A549 (cell line): ENCODE data around the gene BICC1. TPM values are rescaled to one million over a fixed set of nuclear protein-coding genes. Genes with fewer than 3 reads are reported as not detected.

Experiments used
- ATAC-seq, 2 experiments: fragments of 200-7000 bp in 1 of 2; fragments of >200 bp in 1 of 2; cut with Nextera tagmentation in 1 of 2; cut with Tn5 transposase in 1 of 2; 3 replicates each; pipeline versions ENCODE4 v1.8.0 to v1.9.1; 2018 to 2020; ENCODE audit warnings: mild to moderate bottlenecking in 1 of 2, moderate library complexity in 1 of 2
- CTCF ChIA-PET: fragments of 300-600 bp; sonication (Branson Sonifier 250); formaldehyde crosslinking; extraction: SDS; loops from one replicate; lab custom pipeline; 2021; ENCODE audit warnings: antibody characterized with exemption, inconsistent platforms; lab: Yijun Ruan, JAX
- POLR2A ChIA-PET: fragments of 350-600 bp; formaldehyde crosslinking; extraction: SDS; loops from one replicate; lab custom pipeline; 2021; ENCODE audit warnings: antibody characterized with exemption, inconsistent platforms; lab: Yijun Ruan, JAX
- DNase-seq, 2 experiments: peaks; one replicate each; pipeline versions ENCODE4 v3.0.0 to v3.0.0-alpha.2; 2011 to 2016; ENCODE audit warnings: low read depth in 1 of 2, low spot score in 1 of 2
- FAIRE-seq: peaks from 2 replicates; lab custom pipeline; 2011; peaks lifted over from hg19 to GRCh38; lab: Jason Lieb, UNC
- H3K27ac ChIP-seq, 2 experiments: fragments of >200 bp; sonication (Bioruptor Twin); formaldehyde crosslinking; 3 replicates each; pipeline ENCODE4 v1.5.1; 2016 to 2017
- H3K4me1 ChIP-seq: fragments of >200 bp; sonication (Bioruptor Twin); formaldehyde crosslinking; 3 replicates; pipeline ENCODE4 v1.6.1; 2016
- H3K4me2 ChIP-seq: fragments of >200 bp; sonication (Bioruptor Twin); formaldehyde crosslinking; 3 replicates; pipeline ENCODE4 v1.6.1; 2016
- H3K4me3 ChIP-seq: fragments of >200 bp; sonication (Bioruptor Twin); formaldehyde crosslinking; 3 replicates; pipeline ENCODE4 v1.5.1; 2016
- H3K9me3 ChIP-seq: fragments of >200 bp; sonication (Bioruptor Twin); formaldehyde crosslinking; 3 replicates; pipeline ENCODE4 v1.6.1; 2016
- ATOH8 ChIP-seq: fragments of 250-450 bp; sonication (Bioruptor Pico); IDR thresholded peaks from 2 replicates; pipeline ENCODE4 v1.5.0; 2020; ENCODE audit warnings: low read depth, mild to moderate bottlenecking, moderate library complexity
- BCL3 ChIP-seq: fragments of >200 bp; sonication (Bioruptor Twin); formaldehyde crosslinking; IDR thresholded peaks from 3 replicates; pipeline ENCODE4 v1.6.1; 2016
- CEBPB ChIP-seq, 2 experiments: fragments of >200 bp in 1 of 2; sonication (Bioruptor Twin) in 1 of 2; formaldehyde crosslinking in 1 of 2; IDR thresholded peaks; 2 replicates each; pipeline ENCODE4 v1.6.1; 2012 to 2016
- E2F6 ChIP-seq: IDR thresholded peaks from 2 replicates; pipeline ENCODE4 v1.6.1; 2012; ENCODE audit warnings: low read depth, borderline replicate concordance
- ESRRA ChIP-seq: fragments of 150-350 bp; IDR thresholded peaks from 2 replicates; pipeline ENCODE4 v1.6.1; 2014; ENCODE audit warnings: mild to moderate bottlenecking, low read length, borderline replicate concordance
- HES2 ChIP-seq: fragments of >200 bp; sonication (Bioruptor Twin); formaldehyde crosslinking; IDR thresholded peaks from 2 replicates; pipeline ENCODE4 v1.6.1; 2016
- HEYL ChIP-seq: fragments of 250-450 bp; sonication (Bioruptor Pico); IDR thresholded peaks from 2 replicates; pipeline ENCODE4 v1.8.0; 2021; ENCODE audit warnings: mild to moderate bottlenecking, moderate library complexity
- HOXA7 ChIP-seq: fragments of 250-450 bp; sonication (Bioruptor Pico); IDR thresholded peaks from 2 replicates; pipeline ENCODE4 v1.5.0; 2020; ENCODE audit warnings: mild to moderate bottlenecking, moderate library complexity
- HOXB13 ChIP-seq: fragments of 250-450 bp; sonication (Bioruptor Pico); IDR thresholded peaks from 2 replicates; pipeline ENCODE4 v1.5.0; 2020; ENCODE audit warnings: low read depth, mild to moderate bottlenecking, moderate library complexity
- HOXB5 ChIP-seq: fragments of 250-450 bp; sonication (Bioruptor Pico); IDR thresholded peaks from 2 replicates; pipeline ENCODE4 v1.5.0; 2020; ENCODE audit warnings: mild to moderate bottlenecking, moderate library complexity
- JUNB ChIP-seq: fragments of >200 bp; sonication (Bioruptor Twin); formaldehyde crosslinking; IDR thresholded peaks from 2 replicates; pipeline ENCODE4 v1.6.1; 2016
- MAFK ChIP-seq: fragments of 450-650 bp; IDR thresholded peaks from 2 replicates; pipeline ENCODE4 v1.6.1; 2014; ENCODE audit not compliant: partially characterized antibody
- MAZ ChIP-seq: fragments of 150-350 bp; IDR thresholded peaks from 2 replicates; pipeline ENCODE4 v1.6.1; 2014; ENCODE audit warnings: antibody characterized with exemption, low read depth, low read length, borderline replicate concordance
- NFE2L2 ChIP-seq: fragments of 150-350 bp; conservative IDR thresholded peaks from 2 replicates; pipeline ENCODE4 v1.6.1; 2014; ENCODE audit warnings: low read length
- POLR2AphosphoS2 ChIP-seq: conservative IDR thresholded peaks from 2 replicates; pipeline ENCODE4 v1.6.1; 2012; ENCODE audit warnings: low read length, improper control_type of control experiment, inconsistent platforms
- WGBS: methylation state at CpG from one replicate; pipeline ENCODE4 v1.1.6; 2017; ENCODE audit errors: missing lambda C conversion rate; 5-methylcytosine and 5-hydroxymethylcytosine counted together
- polyA plus RNA-seq, 4 experiments: library from polyadenylated mRNA; depleted of rRNA in 3 of 4; stranded (reverse); fragments of >200 nt; fragmentation: RNase III in 1 of 4; extraction: RNeasy Plus Mini Kit Qiagen cat#74134 plus additional on column Dnase treatment in 1 of 4; gene quantifications; 2 replicates in 3 of 4; 3 replicates in 1 of 4; pipeline ENCODE4 v1.2.3, GENCODE V29; 2011 to 2017

The BICC1 gene
- polyA plus RNA-seq, 2 of the 4 experiments (the other 2 are of a cell fraction), result 36.9 to 56.8 TPM

GRCh38 chr10:58797356-58797755 is 284.7 kb downstream of the BICC1 start:
- POLR2A ChIA-PET, result no interaction called here
- FAIRE-seq (no peak), ATAC-seq (peak in 1 of 2 experiments; percentile 35; a peak in 1 of 6 replicates), DNase-seq (no peak)
- Histone ChIP-seq H3K4me2 (no peak overlapping the region), H3K9me3 (no peaks in the 10 kb centered on the region), H3K4me1 (peaks cover 35% of the 10 kb centered on the region; the same call in 2 of the 3 replicates), H3K4me3 (no peak overlapping the region), H3K27ac (no peak overlapping the region)
- TF ChIP-seq BCL3, result no peak
- CTCF ChIA-PET, result no interaction called here

- WGBS, result 89% methylated on average over 1 of the region's 1 CpG
- peaks cover 34% of the 10 kb centered on the region for H3K4me1 ChIP-seq
- H3K27ac ChIP-seq, result no peak overlapping the region
- no peak for FAIRE-seq
- ATAC-seq, result no peak
- H3K4me2 ChIP-seq, result no peak overlapping the region
- no peaks in the 10 kb centered on the region for H3K9me3 ChIP-seq
- ChIA-PET CTCF (interaction anchor here (1.0 to 1.3 kb wide), 2 partner anchors 9 to 16 kb away, joined by 3 to 4 read pairs; no protein-coding TSS in a partner anchor), POLR2A (no interaction called here)
- no peak overlapping the region for H3K4me3 ChIP-seq
- no peak for DNase-seq
- no peak for TF ChIP-seq ATOH8 (CRISPR knock-in tag)
Observed at GRCh38 chr10:58802047-58802446, 289.4 kb downstream of the BICC1 start.

- FAIRE-seq (no peak), ATAC-seq (no peak), DNase-seq (no peak)
- no peak overlapping the region; the same call in 2 of the 3 replicates for H3K4me2 ChIP-seq
- ChIA-PET CTCF (interaction anchor here (1.2 kb wide), 1 partner anchor 25 kb away, joined by 5 read pairs; no protein-coding TSS in a partner anchor), POLR2A (no interaction called here)
- H3K4me3 ChIP-seq, result no peak overlapping the region
- H3K4me1 ChIP-seq, result peaks cover 54% of the 10 kb centered on the region
- TF ChIP-seq CEBPB (IDR thresholded peaks at IDR 0.05) (no peak), ESRRA (no peak), HES2 (no peak), HEYL (CRISPR knock-in tag) (no peak), HOXA7 (no peak), HOXB13 (CRISPR knock-in tag) (no peak), POLR2AphosphoS2 (no peak), MAZ (no peak), E2F6 (no peak), HOXB5 (CRISPR knock-in tag) (no peak), BCL3 (no peak), MAFK (no peak), JUNB (no peak), NFE2L2 (no peak)
- WGBS, result 93% methylated on average over 1 of the region's 1 CpG
- no peak overlapping the region for H3K27ac ChIP-seq
- H3K9me3 ChIP-seq, result no peaks in the 10 kb centered on the region
Observed at GRCh38 chr10:58806323-58806722, 293.7 kb downstream of the BICC1 start.
